Measurements from ENCODE around the gene RNF112.

The RNF112 gene

DNA sequence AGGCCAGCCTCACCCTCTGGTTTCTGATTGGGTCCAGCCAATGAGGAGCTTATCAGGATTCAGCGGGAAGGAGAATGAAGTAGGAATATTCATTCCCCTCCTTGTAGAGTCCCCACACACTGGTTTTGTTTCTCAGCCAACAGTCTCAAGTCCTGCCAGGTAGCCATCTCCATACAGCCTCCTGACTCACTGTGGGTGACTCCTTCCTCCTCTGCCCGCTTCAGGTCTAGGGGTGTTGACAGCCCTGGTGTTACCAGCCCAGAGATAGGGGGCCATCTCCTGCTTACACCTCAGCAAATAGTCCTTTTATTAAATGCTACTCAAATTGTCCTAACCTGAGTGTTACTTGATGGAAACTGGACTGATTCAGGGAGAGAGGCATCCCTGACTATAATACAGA is 20.1 kb upstream of the RNF112 start:
- DNase-seq, result no peak

GRCh38 chr17:19391432-19391831 is 19.6 kb upstream of the RNF112 start:
- DNase-seq, result no peak

DNA sequence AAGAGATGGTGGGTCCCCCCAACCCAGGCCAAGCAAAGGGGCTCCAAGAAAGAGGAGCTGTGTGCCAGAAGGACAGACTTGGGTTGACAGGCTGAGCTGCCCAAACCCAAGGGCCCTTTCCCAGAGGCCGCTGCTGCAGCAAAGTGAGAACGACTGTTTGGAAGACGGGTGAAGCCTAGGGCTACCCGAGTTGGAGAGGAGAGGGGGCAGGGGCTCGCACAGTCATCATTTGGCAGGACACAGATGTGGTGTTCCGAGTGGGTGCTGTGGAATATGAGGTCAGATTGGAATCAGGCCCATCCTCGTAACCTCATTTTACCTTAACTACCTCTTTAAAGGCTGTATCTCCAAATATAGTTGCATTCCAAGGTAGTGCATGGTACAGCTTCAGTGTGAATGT is 18.7 kb upstream of the RNF112 start:
- DNase-seq, result no peak

GRCh38 chr17:19397556-19398041 is 13.4 kb upstream of the RNF112 start:
- no peak for DNase-seq

DNA sequence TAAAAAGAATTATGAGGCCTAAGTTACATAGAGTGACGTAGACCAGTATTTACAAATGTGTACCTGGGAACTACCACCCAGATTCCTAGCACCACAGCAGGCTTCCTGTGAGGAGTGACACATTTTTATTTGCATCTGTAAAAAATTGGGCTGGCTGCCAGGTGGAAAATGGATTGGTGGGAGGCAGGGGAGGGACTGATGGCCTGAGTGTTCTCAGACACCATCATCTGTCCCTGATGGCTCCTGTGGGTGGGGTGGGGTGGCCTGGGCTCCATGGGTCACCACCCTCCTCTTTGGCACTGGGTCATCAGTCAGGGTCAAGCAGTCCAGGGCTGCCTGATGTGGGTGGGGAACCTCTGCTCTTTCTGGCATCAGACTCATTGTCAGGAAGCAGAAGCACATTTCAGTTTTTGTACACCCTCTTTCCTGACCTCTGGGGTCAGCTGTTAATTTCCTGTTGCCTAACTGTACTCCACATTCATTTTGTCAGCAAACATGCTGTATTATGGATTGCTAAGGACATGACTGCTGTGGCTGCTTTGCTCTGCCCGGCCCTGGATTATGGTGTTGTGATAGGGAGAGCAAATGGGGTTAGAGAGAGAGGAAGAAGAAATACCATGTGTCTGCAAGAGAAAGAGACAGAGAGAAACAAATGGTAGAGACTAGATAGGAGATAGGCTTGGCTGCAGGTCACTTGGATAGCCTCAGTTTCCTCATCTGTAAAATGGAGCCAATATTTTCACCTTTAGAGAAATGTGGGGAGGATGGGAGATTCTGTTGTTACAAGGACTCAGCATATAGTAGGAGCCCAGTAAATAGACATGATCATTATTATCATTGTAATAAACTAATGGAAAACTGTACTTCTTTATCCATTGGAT is 12.5 kb upstream of the RNF112 start:
- DNase-seq, result no peak

- DNase-seq, result no peak
These were observed 11.1 kb upstream of the RNF112 start for GRCh38 chr17:19399750-19400450.

GRCh38 chr17:19401321-19402010 is 9.6 kb upstream of the RNF112 start:
- DNase-seq, result no peak

DNA sequence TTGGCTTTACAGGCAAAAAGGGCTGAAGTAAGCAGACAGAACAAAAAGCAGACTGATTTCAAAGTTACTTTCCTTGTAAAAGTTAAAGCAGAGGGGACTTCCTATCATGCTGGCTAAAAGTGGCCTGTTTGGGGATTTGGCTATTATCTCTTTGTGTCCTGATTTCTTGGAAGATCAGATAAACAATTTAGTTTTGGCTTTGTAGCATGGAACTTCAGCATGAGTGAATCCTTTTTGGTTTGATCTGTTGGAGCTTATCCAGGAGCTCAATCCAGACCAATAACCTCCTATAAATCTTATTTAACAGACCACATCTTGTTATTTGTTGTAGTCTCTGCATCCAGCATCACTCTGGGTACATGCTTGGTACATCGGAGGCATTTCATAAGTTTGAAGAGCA is 8.9 kb upstream of the RNF112 start:
- DNase-seq, result no peak

GRCh38 chr17:19403021-19403420 is 8.0 kb upstream of the RNF112 start:
- no peak for DNase-seq

DNA sequence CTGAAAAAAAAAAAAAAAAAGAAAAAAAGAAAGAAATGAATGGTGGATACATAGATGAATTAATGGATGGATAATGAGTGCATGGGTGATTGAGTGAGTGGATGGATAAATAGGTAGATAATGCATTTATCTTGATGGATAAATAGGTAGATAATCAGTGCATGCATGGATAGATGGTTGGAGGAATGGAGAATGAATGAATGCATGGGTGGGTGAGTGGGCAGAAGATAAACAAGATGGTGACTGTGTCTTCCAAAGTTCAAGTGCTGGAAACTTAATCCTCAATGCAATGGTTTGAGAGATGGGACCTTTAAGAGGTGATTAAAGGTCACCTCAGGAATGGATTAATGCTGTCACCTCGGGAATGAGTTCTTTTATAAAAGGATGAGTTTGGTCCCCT is 6.8 kb upstream of the RNF112 start:
- no peak for DNase-seq

GRCh38 chr17:19405114-19405513 is 5.9 kb upstream of the RNF112 start:
- no peak for DNase-seq

- DNase-seq, result no peak
These were observed 3.3 kb upstream of the RNF112 start for GRCh38 chr17:19407601-19408345.

- no peak for DNase-seq
These were observed 2.7 kb upstream of the RNF112 start for GRCh38 chr17:19408346-19408710.

DNA sequence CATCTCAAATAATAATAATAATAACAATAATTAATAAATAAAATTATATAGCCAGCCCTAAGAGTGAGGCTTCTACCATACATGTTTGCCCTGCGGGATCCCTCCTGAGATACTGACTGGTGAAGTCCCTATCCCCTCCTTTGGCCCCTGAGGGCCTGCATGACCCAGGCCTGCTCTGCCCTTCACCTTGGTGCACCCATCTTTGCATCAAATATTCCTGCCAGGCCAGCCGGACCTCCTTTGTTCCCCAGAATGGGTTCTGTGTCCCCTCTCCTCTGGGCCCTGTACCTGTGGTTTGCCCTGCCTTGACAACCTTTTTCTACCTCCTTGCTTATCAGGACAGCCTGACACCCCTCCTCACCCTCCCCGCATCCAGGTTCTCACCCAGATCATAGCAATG is 2.0 kb upstream of the RNF112 start:
- no peak for DNase-seq

DNA sequence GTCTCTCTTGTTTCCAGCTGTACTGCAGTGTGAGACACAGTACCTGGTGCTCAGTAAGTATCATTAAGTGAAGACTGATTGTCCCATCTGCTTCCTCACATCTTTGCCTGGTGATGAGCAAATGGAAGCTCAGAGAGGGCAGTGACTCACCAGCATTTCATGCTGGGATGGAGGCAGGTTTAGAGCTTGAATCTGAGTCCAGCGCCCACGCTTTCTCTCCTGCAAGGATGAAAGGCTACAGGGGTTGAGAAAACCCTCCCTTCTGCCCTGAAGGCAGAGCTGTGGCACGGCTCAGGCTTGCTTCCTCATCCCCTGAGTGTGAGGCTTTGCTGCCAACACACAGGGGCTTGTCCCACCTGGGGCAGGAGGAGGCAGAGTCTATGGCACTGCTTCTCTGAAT is 1.5 kb upstream of the RNF112 start:
- no peak for DNase-seq

DNA sequence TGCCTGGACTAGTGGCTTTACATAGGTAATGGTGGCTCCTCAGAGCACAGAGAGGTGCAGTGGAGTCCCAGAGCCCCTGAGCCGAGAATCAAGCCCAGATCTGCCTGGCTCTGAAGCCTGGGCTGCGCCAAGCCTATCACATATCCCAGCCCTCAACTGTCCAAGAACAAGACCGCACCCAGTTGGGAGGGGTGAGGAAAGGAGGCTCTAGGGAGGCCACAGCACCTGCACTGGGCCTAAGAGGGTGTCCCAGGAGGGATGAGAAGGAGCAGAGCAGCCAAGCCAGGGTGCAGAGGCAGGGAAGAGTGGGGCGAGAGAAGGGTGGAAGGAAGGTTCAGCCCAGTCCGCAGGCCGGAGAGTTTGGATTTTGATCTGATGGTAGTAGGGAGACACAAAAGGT is 941 bp upstream of the RNF112 start:
- DNase-seq, result no peak

DNA sequence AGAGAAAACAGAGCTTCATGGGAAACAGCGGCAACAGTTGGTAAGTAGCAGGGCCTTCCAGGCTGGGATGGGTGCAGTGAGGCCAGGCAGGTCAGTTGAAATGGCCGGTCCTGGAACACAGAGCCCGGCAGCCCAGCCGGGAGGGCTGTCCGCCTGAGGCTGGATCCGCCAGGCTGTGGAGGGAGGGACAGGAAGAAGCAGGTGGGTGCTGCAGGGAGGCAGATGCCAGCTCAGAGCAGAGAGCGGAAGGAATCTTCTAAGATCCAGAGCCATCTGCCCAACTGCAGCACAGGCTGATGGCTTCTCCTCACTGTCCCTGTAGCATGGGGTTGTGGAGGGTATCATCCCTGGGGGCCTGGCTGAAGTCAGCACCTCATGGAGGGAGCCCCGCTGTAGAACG is 599 bp downstream of the RNF112 start:
- DNase-seq, result no peak

DNA sequence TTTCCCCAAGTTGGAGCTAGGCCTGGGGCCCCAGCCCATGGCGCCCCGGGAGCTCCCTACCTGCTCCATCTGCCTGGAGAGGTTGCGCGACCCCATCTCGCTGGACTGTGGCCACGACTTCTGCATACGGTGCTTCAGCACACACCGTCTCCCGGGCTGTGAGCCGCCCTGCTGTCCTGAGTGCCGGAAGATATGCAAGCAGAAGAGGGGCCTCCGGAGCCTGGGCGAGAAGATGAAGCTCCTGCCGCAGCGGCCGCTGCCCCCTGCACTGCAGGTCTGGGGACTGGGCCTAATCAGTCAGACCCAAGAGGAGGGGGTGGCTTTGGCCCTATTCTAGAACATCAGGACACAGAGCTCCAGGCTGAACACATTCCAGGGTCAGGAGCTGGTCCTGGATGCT is 1.5 kb downstream of the RNF112 start:
- no peak for DNase-seq

DNA sequence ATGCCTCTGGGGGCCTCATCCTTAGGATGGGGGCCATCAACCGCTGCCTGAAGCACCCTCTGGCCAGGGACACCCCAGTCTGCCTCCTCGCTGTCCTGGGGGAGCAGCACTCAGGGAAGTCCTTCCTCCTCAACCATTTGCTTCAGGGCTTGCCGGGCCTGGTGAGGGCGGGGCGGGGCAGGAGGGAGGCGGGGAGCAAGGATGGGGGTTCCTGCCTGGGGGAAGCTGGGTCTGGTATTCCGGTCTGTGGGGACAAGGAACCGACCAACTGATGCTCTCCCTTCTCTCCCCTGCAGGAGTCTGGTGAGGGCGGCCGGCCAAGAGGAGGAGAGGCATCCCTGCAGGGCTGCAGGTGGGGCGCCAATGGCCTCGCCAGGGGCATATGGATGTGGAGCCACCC is 2.0 kb downstream of the RNF112 start:
- no peak for DNase-seq

DNA sequence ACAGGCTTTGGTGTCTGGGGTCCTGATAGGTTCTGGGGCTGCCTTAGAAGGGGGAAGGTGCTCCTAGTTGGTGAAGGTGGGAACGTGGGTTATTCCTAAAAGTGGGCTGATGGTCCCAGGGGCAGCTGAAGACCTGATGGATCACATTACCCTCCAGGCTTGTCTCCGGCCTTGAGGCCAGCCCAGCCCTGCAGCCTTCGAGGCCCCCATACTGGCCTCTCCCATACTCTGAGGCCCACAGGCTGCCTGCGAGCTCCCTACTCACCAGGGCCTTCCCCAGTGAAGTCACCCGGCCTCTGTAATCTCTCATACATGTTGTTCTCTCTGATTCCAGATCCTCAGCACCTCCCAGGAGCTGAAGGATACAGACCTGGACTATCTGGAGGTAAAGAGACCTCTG is 2.7 kb downstream of the RNF112 start:
- DNase-seq, result no peak

GRCh38 chr17:19414396-19415280 is 3.6 kb downstream of the RNF112 start:
- no peak for DNase-seq

DNA sequence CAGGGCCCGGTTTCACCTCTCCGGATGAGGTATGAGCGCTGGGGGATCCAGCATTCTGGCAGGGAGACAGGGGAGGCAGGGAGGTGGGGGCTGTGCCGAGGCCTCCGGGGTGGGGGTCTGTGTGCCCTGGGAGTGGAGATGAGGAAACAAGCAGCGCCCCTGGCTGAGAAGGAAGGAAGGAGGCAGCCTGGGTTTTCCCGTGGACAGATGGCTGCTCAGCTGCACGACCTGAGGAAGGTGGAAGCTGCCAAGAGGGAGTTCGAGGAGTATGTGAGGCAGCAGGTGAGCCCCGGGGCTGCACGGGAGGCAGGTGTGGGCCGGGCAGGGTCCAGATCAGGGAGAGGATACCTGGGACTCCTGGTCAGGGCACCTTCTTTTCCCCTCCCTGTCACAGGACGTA is 4.3 kb downstream of the RNF112 start:
- DNase-seq, result no peak

Measured in NCI-H1930 (cell line).